Caco-2 (cell line): ENCODE results near the gene CPT1B. TPM values are rescaled to one million over a fixed set of nuclear protein-coding genes. Genes with fewer than 3 reads are reported as not detected.
"Not testable (repeated sequence)": the region's sequence is repeated elsewhere in the genome, so short reads cannot be mapped to it uniquely, and the experiment has no call there.

ENCODE experiments used
- BruUV-seq: library from RNA; stranded (reverse); fragments of 400-500 nt; replicated peaks from 2 replicates; lab custom pipeline; 2021; lab: Mats Ljungman, UMichigan
- CTCF ChIA-PET: fragments of 300-600 bp; sonication (Branson Sonifier 250); formaldehyde crosslinking; loops from one replicate; lab custom pipeline; 2022; ENCODE audit warnings: antibody characterized with exemption; lab: Charles Lee
- POLR2A ChIA-PET: fragments of 300-600 bp; sonication (Branson Sonifier 250); formaldehyde crosslinking; loops from one replicate; lab custom pipeline; 2022; ENCODE audit warnings: antibody characterized with exemption; lab: Charles Lee
- DNase-seq, 2 experiments: peaks; one replicate each; pipeline versions ENCODE4 v3.0.0 to v3.0.0-alpha.2; 2020 to 2022
- H3K27me3 ChIP-seq: replicated peaks from 2 replicates; pipeline ENCODE4 v1.6.0; 2011; ENCODE audit warnings: low read length; ENCODE audit not compliant: control insufficient read depth, insufficient read depth
- H3K36me3 ChIP-seq: 2 replicates; pipeline ENCODE4 v1.5.1; 2011; ENCODE audit warnings: low read length; ENCODE audit not compliant: control insufficient read depth, insufficient read depth
- H3K4me1 ChIP-seq: fragments of 250-450 bp; sonication (Bioruptor Pico); 2 replicates; pipeline ENCODE4 v1.5.1; 2020; ENCODE audit warnings: mild to moderate bottlenecking
- H3K4me3 ChIP-seq: 2 replicates; pipeline ENCODE4 v1.5.1; 2011; ENCODE audit warnings: low read depth, mild to moderate bottlenecking, control low read depth, low read length
- H3K9me3 ChIP-seq: fragments of 250-450 bp; sonication (Bioruptor Pico); 2 replicates; pipeline ENCODE4 v1.5.1; 2020; ENCODE audit warnings: mild to moderate bottlenecking, moderate library complexity
- H3K27ac Mint-ChIP-seq: one replicate; pipeline ENCODE4 v1.8.0; 2022; ENCODE audit warnings: mixed read lengths; ENCODE audit not compliant: unreplicated experiment
- H3K27me3 Mint-ChIP-seq: one replicate; pipeline ENCODE4 v1.8.0; 2022; ENCODE audit warnings: mixed read lengths; ENCODE audit not compliant: insufficient read depth, unreplicated experiment
- H3K36me3 Mint-ChIP-seq: one replicate; pipeline ENCODE4 v1.8.0; 2022; ENCODE audit warnings: mild to moderate bottlenecking, mixed read lengths; ENCODE audit not compliant: insufficient read depth, unreplicated experiment
- H3K4me1 Mint-ChIP-seq: one replicate; pipeline ENCODE4 v1.8.0; 2022; ENCODE audit warnings: low read depth, mixed read lengths; ENCODE audit not compliant: unreplicated experiment
- H3K4me3 Mint-ChIP-seq: one replicate; pipeline ENCODE4 v1.8.0; 2022; ENCODE audit warnings: mild to moderate bottlenecking, moderate library complexity, mixed read lengths; ENCODE audit not compliant: unreplicated experiment
- H3K9me3 Mint-ChIP-seq: one replicate; pipeline ENCODE4 v1.8.0; 2022; ENCODE audit warnings: mixed read lengths; ENCODE audit not compliant: unreplicated experiment
- CTCF ChIP-seq, 2 experiments: fragments of 200-600 bp in 1 of 2; IDR thresholded peaks; 1 replicate in 1 of 2; 2 replicates in 1 of 2; pipeline versions ENCODE4 v1.5.1 to v1.8.0; 2011 to 2022; ENCODE audit warnings: antibody characterized with exemption in 1 of 2, control low read depth in 1 of 2, inconsistent platforms in 1 of 2, low read depth in 1 of 2, low read length in 1 of 2, mild to moderate bottlenecking in 1 of 2, moderate library complexity in 1 of 2; ENCODE audit not compliant: insufficient read depth in 1 of 2, severe bottlenecking in 1 of 2, unreplicated experiment in 1 of 2
- intact Hi-C: fragments of 100-400 bp; cut with micrococcal nuclease; formaldehyde crosslinking; loops from one replicate; pipeline ENCODE4 v1.10.0; 2022; ENCODE audit not compliant: unreplicated experiment
- total RNA-seq: library from RNA; stranded (reverse); gene quantifications from 2 replicates; pipeline ENCODE4 v1.2.3, GENCODE V29; 2022

Gene CPT1B
- total RNA-seq, 1 experiment from 2014 or later: 19.8 TPM

GRCh38 chr22:50620593-50621355 is 42.5 kb upstream of the CPT1B start:
- DNase-seq: peak in 1 of 2 experiments; percentile 81
- H3K9me3 ChIP-seq: no peaks in the 10 kb centered on the region
- H3K4me3 Mint-ChIP-seq: peak overlapping the region; percentile 82
- no peaks in the 10 kb centered on the region for H3K27me3 ChIP-seq
- no TSS peak for BruUV-seq
- intact Hi-C loops: loop anchor here (1.0 to 5.0 kb wide), 3 partner anchors 44 to 88 kb away; partner anchors contain the start of gene TYMP
- peaks cover 18% of the 10 kb centered on the region for H3K4me1 ChIP-seq
- H3K4me1 Mint-ChIP-seq: peaks cover 13% of the 10 kb centered on the region
- H3K27me3 Mint-ChIP-seq: no peaks in the 10 kb centered on the region
- no peak overlapping the region for H3K27ac Mint-ChIP-seq
- H3K36me3 ChIP-seq: no peaks in the 10 kb centered on the region
- H3K4me3 ChIP-seq: peak overlapping the region; percentile 39
- H3K9me3 Mint-ChIP-seq: no peaks in the 10 kb centered on the region
- no peaks in the 10 kb centered on the region for H3K36me3 Mint-ChIP-seq
- CTCF ChIA-PET: interaction anchor here (0.7 to 3.0 kb wide), 14 partner anchors 17 to 313 kb away, joined by 3 to 23 read pairs (median 6); partner anchors contain the start of genes CHKB, LMF2, NCAPH2 and PLXNB2
- POLR2A ChIA-PET: interaction anchor here (1.2 kb wide), 1 partner anchor 113 kb away, joined by 3 read pairs; the partner anchor contains the start of gene LMF2
- TF ChIP-seq CTCF (IDR thresholded peaks at IDR 0.05; ENCODE audit: insufficient read depth in 1 of 2, low read depth in 1 of 2, low read length in 1 of 2, severe bottlenecking in 1 of 2, unreplicated experiment in 1 of 2): peak; percentile 63 to 86

DNA sequence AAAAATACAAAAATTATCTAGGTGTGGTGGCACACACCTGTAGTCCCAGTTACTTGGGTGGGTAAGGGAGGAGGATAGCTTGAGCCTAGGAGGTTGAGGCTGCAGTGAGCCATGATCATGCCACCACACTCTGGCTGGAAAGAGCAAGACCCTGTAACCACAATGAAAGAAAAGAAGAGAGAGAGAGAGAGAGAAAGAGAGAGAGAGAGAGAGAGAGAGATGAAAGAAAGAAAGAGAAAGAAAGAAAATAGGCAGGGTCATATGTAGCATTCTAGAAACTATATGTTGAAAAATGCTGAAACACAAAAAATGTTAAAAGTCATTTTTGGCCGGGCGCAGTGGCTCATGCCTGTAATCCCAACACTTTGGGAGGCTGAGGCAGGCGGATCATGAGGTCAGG is 36.1 kb upstream of the CPT1B start:
- H3K9me3 ChIP-seq, H3K4me1 ChIP-seq, H3K36me3 ChIP-seq, H3K27ac Mint-ChIP-seq, POLR2A ChIA-PET, DNase-seq, H3K27me3 Mint-ChIP-seq, CTCF ChIA-PET, H3K9me3 Mint-ChIP-seq, H3K4me3 ChIP-seq, intact Hi-C loops, BruUV-seq, H3K4me3 Mint-ChIP-seq, H3K36me3 Mint-ChIP-seq, H3K4me1 Mint-ChIP-seq, H3K27me3 ChIP-seq: not testable (repeated sequence)

DNA sequence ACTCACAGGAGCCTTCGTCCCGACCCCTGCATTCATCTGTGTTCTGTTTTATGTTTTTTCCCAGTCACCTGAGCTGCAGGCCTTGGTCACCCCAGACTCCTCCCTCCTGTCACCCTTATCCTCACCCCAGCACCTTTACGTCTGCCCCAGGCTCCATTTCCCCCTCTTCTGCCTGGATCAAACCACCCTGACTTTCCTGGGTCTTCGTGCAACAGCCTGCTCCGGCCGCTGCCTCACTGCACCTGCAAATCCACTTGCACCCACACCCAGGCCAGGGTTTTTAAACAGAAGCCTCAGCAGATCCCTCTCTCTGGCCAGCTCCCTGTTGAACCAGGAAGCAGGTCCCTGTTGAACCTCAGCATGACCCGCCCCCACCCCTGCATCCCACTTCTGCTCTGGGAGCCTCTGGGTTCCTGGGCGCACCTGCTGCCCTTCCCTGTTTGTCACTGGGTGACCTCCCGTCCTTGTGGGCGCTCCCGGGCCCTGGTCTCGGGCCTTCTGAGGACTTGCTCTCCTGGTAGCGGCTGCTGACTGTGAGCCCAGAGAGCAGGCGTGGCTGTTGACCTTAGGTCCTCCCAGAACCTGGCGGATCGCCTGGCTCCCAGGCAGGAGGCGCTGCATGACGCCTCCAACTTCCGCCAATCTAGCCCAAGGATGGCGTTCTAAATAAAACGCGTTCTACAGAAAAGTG is 35.2 kb upstream of the CPT1B start:
- Histone ChIP-seq H3K36me3 (no peaks in the 10 kb centered on the region), H3K4me3 (no peak overlapping the region), H3K27me3 (no peaks in the 10 kb centered on the region), H3K9me3 (no peaks in the 10 kb centered on the region), H3K4me1 (no peaks in the 10 kb centered on the region)
- ChIA-PET POLR2A (no interaction called here), CTCF (no interaction called here)
- H3K36me3 Mint-ChIP-seq: no peaks in the 10 kb centered on the region
- H3K27ac Mint-ChIP-seq: no peak overlapping the region
- H3K4me1 Mint-ChIP-seq: no peaks in the 10 kb centered on the region
- intact Hi-C loops: no loop called here
- H3K27me3 Mint-ChIP-seq: peaks cover 5% of the 10 kb centered on the region
- no peak for TF ChIP-seq CTCF (IDR thresholded peaks at IDR 0.05; ENCODE audit: insufficient read depth in 1 of 2, low read depth in 1 of 2, low read length in 1 of 2, severe bottlenecking in 1 of 2, unreplicated experiment in 1 of 2)
- BruUV-seq: no TSS peak
- no peaks in the 10 kb centered on the region for H3K9me3 Mint-ChIP-seq
- no peak for DNase-seq
- H3K4me3 Mint-ChIP-seq: no peak overlapping the region
